RWPE2 (cell line): ENCODE data around the gene C19orf25.

Source experiments
- ATAC-seq: fragments of 200-7000 bp; cut with Tn5 transposase; 3 replicates; pipeline ENCODE4 v1.9.1; 2021; ENCODE audit warnings: low read depth
- DNase-seq: peaks from one replicate; pipeline ENCODE4 v3.0.0-alpha.2; 2020; ENCODE audit warnings: low spot score
- H3K27ac ChIP-seq: fragments of 450-650 bp; 2 replicates; pipeline ENCODE4 v1.5.1; 2017; ENCODE audit warnings: mild to moderate bottlenecking; ENCODE audit not compliant: poor library complexity, severe bottlenecking
- H3K27me3 ChIP-seq: fragments of 250-450 bp; sonication (Bioruptor Pico); 2 replicates; pipeline ENCODE4 v1.5.1; 2021; ENCODE audit warnings: mild to moderate bottlenecking, moderate library complexity; ENCODE audit not compliant: insufficient read depth, poor library complexity, severe bottlenecking
- H3K36me3 ChIP-seq: fragments of 250-450 bp; sonication (Bioruptor Pico); 2 replicates; pipeline ENCODE4 v1.5.1; 2020; ENCODE audit warnings: low read depth, mild to moderate bottlenecking, moderate library complexity
- H3K4me1 ChIP-seq: fragments of 250-450 bp; sonication (Bioruptor Pico); 2 replicates; pipeline ENCODE4 v1.5.1; 2021; ENCODE audit warnings: mild to moderate bottlenecking, moderate library complexity; ENCODE audit not compliant: insufficient read depth, poor library complexity, severe bottlenecking
- H3K4me3 ChIP-seq: fragments of 250-450 bp; sonication (Bioruptor Pico); 2 replicates; pipeline ENCODE4 v1.5.1; 2021; ENCODE audit warnings: mild to moderate bottlenecking, moderate library complexity; ENCODE audit not compliant: severe bottlenecking
- H3K9me3 ChIP-seq: fragments of 250-450 bp; sonication (Bioruptor Pico); 2 replicates; pipeline ENCODE4 v1.5.1; 2021; ENCODE audit warnings: mild to moderate bottlenecking, moderate library complexity; ENCODE audit not compliant: severe bottlenecking
- TF ChIP-seq, protein P1 (sequence below): fragments of 450-650 bp; IDR thresholded peaks from one replicate; pipeline ENCODE4 v1.5.1; 2017; ENCODE audit warnings: mild to moderate bottlenecking, moderate library complexity; ENCODE audit not compliant: poor library complexity, severe bottlenecking

Gene C19orf25

GRCh38 chr19:1473085-1473851 is 5.7 kb downstream of the C19orf25 start:
- peaks cover 18% of the 10 kb centered on the region for H3K36me3 ChIP-seq
- H3K4me3 ChIP-seq: no peak overlapping the region
- H3K27me3 ChIP-seq: peaks cover 34% of the 10 kb centered on the region
- ATAC-seq: no peak
- TF ChIP-seq, protein P1, sequence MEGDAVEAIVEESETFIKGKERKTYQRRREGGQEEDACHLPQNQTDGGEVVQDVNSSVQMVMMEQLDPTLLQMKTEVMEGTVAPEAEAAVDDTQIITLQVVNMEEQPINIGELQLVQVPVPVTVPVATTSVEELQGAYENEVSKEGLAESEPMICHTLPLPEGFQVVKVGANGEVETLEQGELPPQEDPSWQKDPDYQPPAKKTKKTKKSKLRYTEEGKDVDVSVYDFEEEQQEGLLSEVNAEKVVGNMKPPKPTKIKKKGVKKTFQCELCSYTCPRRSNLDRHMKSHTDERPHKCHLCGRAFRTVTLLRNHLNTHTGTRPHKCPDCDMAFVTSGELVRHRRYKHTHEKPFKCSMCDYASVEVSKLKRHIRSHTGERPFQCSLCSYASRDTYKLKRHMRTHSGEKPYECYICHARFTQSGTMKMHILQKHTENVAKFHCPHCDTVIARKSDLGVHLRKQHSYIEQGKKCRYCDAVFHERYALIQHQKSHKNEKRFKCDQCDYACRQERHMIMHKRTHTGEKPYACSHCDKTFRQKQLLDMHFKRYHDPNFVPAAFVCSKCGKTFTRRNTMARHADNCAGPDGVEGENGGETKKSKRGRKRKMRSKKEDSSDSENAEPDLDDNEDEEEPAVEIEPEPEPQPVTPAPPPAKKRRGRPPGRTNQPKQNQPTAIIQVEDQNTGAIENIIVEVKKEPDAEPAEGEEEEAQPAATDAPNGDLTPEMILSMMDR: no peak
- H3K9me3 ChIP-seq: no peaks in the 10 kb centered on the region
- no peak overlapping the region for H3K27ac ChIP-seq
- H3K4me1 ChIP-seq: peaks cover 5% of the 10 kb centered on the region
- DNase-seq: no peak

- DNase-seq: no peak
- TF ChIP-seq, protein P1: no peak
- H3K4me1 ChIP-seq: peaks cover 5% of the 10 kb centered on the region
- H3K36me3 ChIP-seq: peaks cover 13% of the 10 kb centered on the region
- no peaks in the 10 kb centered on the region for H3K9me3 ChIP-seq
- no peak overlapping the region for H3K27ac ChIP-seq
- no peak overlapping the region for H3K4me3 ChIP-seq
- no peak for ATAC-seq
- H3K27me3 ChIP-seq: peaks cover 42% of the 10 kb centered on the region
These were observed 6.6 kb downstream of the C19orf25 start for GRCh38 chr19:1472231-1473084.

- H3K27ac ChIP-seq: no peak overlapping the region
- H3K4me3 ChIP-seq: no peak overlapping the region
- peaks cover 5% of the 10 kb centered on the region for H3K4me1 ChIP-seq
- peaks cover 4% of the 10 kb centered on the region; the same call in 1 of the 2 replicates for H3K36me3 ChIP-seq
- ATAC-seq: 0 out of 3 replicates have a peak, but pooled peaks have one; percentile 2
- no peak for DNase-seq
- H3K27me3 ChIP-seq: peaks cover 50% of the 10 kb centered on the region
- H3K9me3 ChIP-seq: no peaks in the 10 kb centered on the region
- TF ChIP-seq, protein P1: no peak
These were observed 7.4 kb downstream of the C19orf25 start for GRCh38 chr19:1471515-1472160.

GRCh38 chr19:1471010-1471514 is 8.0 kb downstream of the C19orf25 start:
- H3K9me3 ChIP-seq: no peaks in the 10 kb centered on the region
- H3K4me1 ChIP-seq: peaks cover 5% of the 10 kb centered on the region
- TF ChIP-seq, protein P1: no peak
- H3K4me3 ChIP-seq: peak overlapping the region; percentile 1
- H3K36me3 ChIP-seq: no peaks in the 10 kb centered on the region
- H3K27ac ChIP-seq: no peak overlapping the region
- H3K27me3 ChIP-seq: peaks cover 56% of the 10 kb centered on the region
- no peak for DNase-seq
- ATAC-seq: peak; percentile 7; the same call in 1 of the 3 replicates
